Vagina (tissue), 2 donors: Measurements from ENCODE around the gene ASIC1.

Source experiments
- POLR2AphosphoS5 ChIP-seq, 2 donors: sonication (generic); formaldehyde crosslinking; IDR thresholded peaks; one replicate each; pipeline ENCODE4 v1.9.0; 2017; ENCODE audit warnings: antibody characterized with exemption in 2 of 2, mild to moderate bottlenecking in 2 of 2, low read depth in 1 of 2; ENCODE audit not compliant: insufficient read depth in 1 of 2
- TF ChIP-seq, protein P1 (sequence below), 3 experiments: fragments of 450-650 bp in 2 of 3; fragments of 200-600 bp in 1 of 3; sonication (generic) in 1 of 3; IDR thresholded peaks; one replicate each; pipeline ENCODE4 v1.5.1; 2017 to 2019; ENCODE audit warnings: antibody characterized with exemption in 3 of 3, mild to moderate bottlenecking in 2 of 3, moderate library complexity in 2 of 3

DNA sequence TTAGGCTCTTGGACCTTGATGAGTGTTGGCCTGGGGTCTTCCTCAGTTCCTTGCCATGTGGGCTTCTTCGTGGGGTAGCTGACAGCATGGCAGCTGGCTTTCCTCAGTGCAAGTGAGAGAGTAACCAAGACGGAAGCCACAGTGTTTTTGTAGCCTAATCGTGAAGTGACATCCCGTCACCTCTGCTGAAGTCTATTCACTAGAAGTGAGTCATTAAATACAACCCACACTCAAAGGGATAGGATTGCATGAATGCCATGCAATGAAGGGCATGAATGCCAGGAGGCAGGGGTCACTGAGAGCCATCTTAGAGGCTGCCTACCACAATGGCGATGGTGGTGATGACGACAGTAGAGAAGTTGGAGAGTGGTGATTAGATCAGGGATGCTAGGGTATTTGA, 13.5 kb upstream of the ASIC1 start:
- TF ChIP-seq, protein P1, sequence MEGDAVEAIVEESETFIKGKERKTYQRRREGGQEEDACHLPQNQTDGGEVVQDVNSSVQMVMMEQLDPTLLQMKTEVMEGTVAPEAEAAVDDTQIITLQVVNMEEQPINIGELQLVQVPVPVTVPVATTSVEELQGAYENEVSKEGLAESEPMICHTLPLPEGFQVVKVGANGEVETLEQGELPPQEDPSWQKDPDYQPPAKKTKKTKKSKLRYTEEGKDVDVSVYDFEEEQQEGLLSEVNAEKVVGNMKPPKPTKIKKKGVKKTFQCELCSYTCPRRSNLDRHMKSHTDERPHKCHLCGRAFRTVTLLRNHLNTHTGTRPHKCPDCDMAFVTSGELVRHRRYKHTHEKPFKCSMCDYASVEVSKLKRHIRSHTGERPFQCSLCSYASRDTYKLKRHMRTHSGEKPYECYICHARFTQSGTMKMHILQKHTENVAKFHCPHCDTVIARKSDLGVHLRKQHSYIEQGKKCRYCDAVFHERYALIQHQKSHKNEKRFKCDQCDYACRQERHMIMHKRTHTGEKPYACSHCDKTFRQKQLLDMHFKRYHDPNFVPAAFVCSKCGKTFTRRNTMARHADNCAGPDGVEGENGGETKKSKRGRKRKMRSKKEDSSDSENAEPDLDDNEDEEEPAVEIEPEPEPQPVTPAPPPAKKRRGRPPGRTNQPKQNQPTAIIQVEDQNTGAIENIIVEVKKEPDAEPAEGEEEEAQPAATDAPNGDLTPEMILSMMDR (IDR thresholded peaks at IDR 0.05): no peak
- no peak for TF ChIP-seq POLR2AphosphoS5 (IDR thresholded peaks at IDR 0.05; ENCODE audit: insufficient read depth in 1 of 2, low read depth in 1 of 2)
